Sigmoid colon (tissue), 7 donors: Measurements from ENCODE around the gene DYNC1H1. TPM values are rescaled to one million over a fixed set of nuclear protein-coding genes. Genes with fewer than 3 reads are reported as not detected.
A peak's percentile ranks its signal among the peaks of the same experiment; 100 is the strongest.

Experiments
- DNase-seq: peaks from one replicate; pipeline ENCODE4 v3.0.0-alpha.2; 2019
- H3K27ac ChIP-seq, 4 donors: fragments of 200-600 bp; sonication (generic); one replicate each; pipeline ENCODE4 v1.5.1; 2016 to 2019; ENCODE audit warnings: mild to moderate bottlenecking in 1 of 4
- H3K27me3 ChIP-seq, 3 donors: fragments of 200-600 bp; sonication (generic); one replicate each; pipeline ENCODE4 v1.5.1; 2019; ENCODE audit warnings: mild to moderate bottlenecking in 1 of 3
- H3K36me3 ChIP-seq, 4 donors: fragments of 200-600 bp; sonication (generic); one replicate each; pipeline ENCODE4 v1.5.1; 2016 to 2019
- H3K4me1 ChIP-seq, 4 donors: fragments of 200-600 bp; sonication (generic); one replicate each; pipeline ENCODE4 v1.5.1; 2017 to 2019
- H3K4me3 ChIP-seq, 4 donors: fragments of 200-600 bp; sonication (generic); one replicate each; pipeline ENCODE4 v1.5.1; 2017 to 2019; ENCODE audit warnings: mild to moderate bottlenecking in 2 of 4, moderate library complexity in 1 of 4
- H3K9me3 ChIP-seq, 4 donors: fragments of 200-600 bp in 3 of 4; sonication (generic) in 3 of 4; one replicate each; pipeline versions ENCODE4 v1.5.1 to v1.6.1; 2013 to 2019
- EP300 ChIP-seq, 4 donors: sonication (generic); formaldehyde crosslinking; IDR thresholded peaks; one replicate each; pipeline ENCODE4 v1.6.1; 2017; ENCODE audit warnings: antibody characterized with exemption in 4 of 4
- POLR2A ChIP-seq, 2 donors: fragments of 450-650 bp; IDR thresholded peaks; one replicate each; pipeline ENCODE4 v1.6.1; 2016; ENCODE audit warnings: antibody characterized with exemption in 2 of 2, mild to moderate bottlenecking in 2 of 2, moderate library complexity in 2 of 2
- POLR2AphosphoS5 ChIP-seq, 4 donors: sonication (generic); formaldehyde crosslinking; IDR thresholded peaks; one replicate each; pipeline ENCODE4 v1.6.1; 2017; ENCODE audit warnings: antibody characterized with exemption in 4 of 4
- WGBS, 2 donors: extraction: QIAGEN DNeasy Blood & Tissue Kit; methylation state at CpG; one replicate each; pipeline ENCODE4 v1.1.7; 2013; 5-methylcytosine and 5-hydroxymethylcytosine counted together
- intact Hi-C: fragments of 100-400 bp; cut with DNase I; formaldehyde crosslinking; loops from one replicate; pipeline ENCODE4 v1.15.1; 2023
- polyA plus RNA-seq, 3 donors: library from polyadenylated mRNA; stranded (reverse); fragments of 200-250 nt; gene quantifications; one replicate each; pipeline ENCODE4 v1.2.3, GENCODE V29; 2013
- total RNA-seq, 4 donors: library from RNA; depleted of rRNA; stranded (reverse); fragments of >200 nt; gene quantifications; one replicate each; pipeline ENCODE4 v1.1.0, GENCODE V29; 2016
- TF ChIP-seq, protein P1 (sequence below), 4 experiments: fragments of 450-650 bp in 3 of 4; fragments of 200-600 bp in 1 of 4; IDR thresholded peaks; one replicate each; pipeline ENCODE4 v1.5.1; 2016 to 2019; ENCODE audit warnings: antibody characterized with exemption in 4 of 4, mild to moderate bottlenecking in 3 of 4, moderate library complexity in 2 of 4
- donor health status: healthy with polysubstance abuse.
- donor health status: Bipolar disorder and iron deficiency.
- donor health status: healthy.

DYNC1H1 gene
- total and polyA plus RNA-seq, 7 donors, result 38.4 to 592 (median 320) TPM

DNA sequence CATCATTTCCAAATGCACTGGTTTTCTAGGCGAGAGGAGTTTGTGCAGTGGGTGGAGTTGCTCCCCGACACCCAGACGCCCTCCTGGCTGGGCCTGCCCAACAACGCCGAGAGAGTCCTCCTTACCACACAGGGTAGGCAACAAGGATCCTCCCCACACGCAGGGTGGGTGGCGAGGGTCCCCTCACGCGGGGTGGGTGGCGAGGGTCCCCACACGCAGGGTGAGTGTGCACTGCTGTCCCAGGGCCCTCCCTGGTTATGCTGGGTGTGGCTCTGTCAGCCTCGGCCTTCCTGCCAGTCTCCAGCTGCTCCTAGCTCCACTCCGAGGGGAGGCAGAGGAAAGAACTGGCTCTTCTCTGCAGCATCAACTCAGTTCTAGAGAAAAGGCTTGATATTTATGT is 80.2 kb downstream of the DYNC1H1 start:
- intact Hi-C loops, result no loop called here
- TF ChIP-seq EP300 (IDR thresholded peaks at IDR 0.05), result no peak
- no peak for TF ChIP-seq POLR2AphosphoS5 (IDR thresholded peaks at IDR 0.05)
- TF ChIP-seq POLR2A (IDR thresholded peaks at IDR 0.05), result no peak
- TF ChIP-seq, protein P1, sequence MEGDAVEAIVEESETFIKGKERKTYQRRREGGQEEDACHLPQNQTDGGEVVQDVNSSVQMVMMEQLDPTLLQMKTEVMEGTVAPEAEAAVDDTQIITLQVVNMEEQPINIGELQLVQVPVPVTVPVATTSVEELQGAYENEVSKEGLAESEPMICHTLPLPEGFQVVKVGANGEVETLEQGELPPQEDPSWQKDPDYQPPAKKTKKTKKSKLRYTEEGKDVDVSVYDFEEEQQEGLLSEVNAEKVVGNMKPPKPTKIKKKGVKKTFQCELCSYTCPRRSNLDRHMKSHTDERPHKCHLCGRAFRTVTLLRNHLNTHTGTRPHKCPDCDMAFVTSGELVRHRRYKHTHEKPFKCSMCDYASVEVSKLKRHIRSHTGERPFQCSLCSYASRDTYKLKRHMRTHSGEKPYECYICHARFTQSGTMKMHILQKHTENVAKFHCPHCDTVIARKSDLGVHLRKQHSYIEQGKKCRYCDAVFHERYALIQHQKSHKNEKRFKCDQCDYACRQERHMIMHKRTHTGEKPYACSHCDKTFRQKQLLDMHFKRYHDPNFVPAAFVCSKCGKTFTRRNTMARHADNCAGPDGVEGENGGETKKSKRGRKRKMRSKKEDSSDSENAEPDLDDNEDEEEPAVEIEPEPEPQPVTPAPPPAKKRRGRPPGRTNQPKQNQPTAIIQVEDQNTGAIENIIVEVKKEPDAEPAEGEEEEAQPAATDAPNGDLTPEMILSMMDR (IDR thresholded peaks at IDR 0.05), result no peak

DNA sequence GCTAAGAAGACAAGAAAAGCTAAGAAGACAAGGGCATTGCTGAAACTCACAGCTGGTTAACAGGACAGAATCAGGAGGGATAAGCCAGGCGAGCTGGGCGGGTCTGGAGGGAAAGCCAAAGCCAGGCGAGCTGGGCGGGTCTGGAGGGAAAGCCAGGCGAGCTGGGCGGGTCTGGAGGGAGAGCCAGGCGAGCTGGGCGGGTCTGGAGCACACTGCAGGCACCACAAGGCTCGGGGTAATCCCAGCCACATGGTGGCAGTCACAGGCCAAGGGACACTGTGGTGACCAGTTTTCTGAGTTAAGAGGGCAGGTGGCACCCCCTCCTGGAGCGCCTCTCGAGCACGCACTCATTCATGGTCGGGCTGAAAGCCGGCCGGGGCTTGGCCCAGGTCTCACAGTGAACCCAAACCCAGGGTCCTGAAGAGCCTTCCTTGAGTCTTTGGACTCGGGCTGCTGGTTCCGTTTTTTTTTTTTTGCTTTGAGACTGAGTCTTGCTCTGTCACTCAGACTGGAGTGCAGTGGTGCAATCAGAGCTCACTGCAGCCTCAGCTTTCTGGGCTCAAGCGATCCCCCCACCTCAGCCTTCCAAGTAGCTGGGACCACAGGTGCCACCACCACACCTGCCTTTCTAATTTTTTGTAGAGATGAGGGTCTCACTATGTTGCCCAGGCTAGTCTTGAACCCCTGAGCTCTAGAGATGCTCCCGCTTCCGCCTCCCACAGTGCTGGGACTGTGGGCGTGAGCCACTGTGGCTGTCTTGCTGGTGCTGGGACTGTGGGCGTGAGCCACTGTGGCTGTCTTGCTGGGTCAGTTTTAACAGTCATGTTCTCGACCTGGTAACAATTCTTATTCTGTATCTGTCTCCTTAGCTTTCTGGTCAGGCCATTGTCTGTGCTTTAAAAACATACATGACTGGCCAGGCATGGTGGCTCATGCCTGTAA is 82.2 kb downstream of the DYNC1H1 start:
- Histone ChIP-seq H3K9me3 (no peaks in the 10 kb centered on the region), H3K27me3 (no peaks in the 10 kb centered on the region), H3K4me1 (peaks cover 0 to 23% (median 11%) of the 10 kb centered on the region in 4 donors), H3K4me3 (no peak overlapping the region), H3K36me3 (peaks cover 54 to 96% (median 73%) of the 10 kb centered on the region in 4 donors), H3K27ac (peak overlapping the region; percentile 28 to 67 (median 39))
- 34 to 66% methylated on average over 23 of the region's 23 CpGs for WGBS, 2 donors
- TF ChIP-seq POLR2AphosphoS5 (IDR thresholded peaks at IDR 0.05), result peak in 2 of 4 donors; percentile 16 to 53
- TF ChIP-seq, protein P1 (IDR thresholded peaks at IDR 0.05), result peak in 3 of 4 experiments; percentile 35 to 50 (median 39)
- TF ChIP-seq EP300 (IDR thresholded peaks at IDR 0.05), result no peak
- DNase-seq, result peak; percentile 93
- intact Hi-C loops, result loop anchor here (1.0 to 5.0 kb wide), 3 partner anchors 50 to 266 kb away; partner anchors contain the start of gene DYNC1H1

More for the DNA sequence above, 80.2 kb downstream of the DYNC1H1 start:
- peaks cover 63 to 96% (median 79%) of the 10 kb centered on the region in 4 donors for H3K36me3 ChIP-seq
- WGBS, 2 donors, result 82 to 90% methylated on average over 13 of the region's 13 CpGs
- no peak overlapping the region for H3K4me3 ChIP-seq
- no peaks in the 10 kb centered on the region for H3K27me3 ChIP-seq
- no peaks in the 10 kb centered on the region for H3K9me3 ChIP-seq
- peaks cover 0 to 15% (median 11%) of the 10 kb centered on the region in 4 donors for H3K4me1 ChIP-seq
- peak overlapping the region in 1 of 4 donors; percentile 70 for H3K27ac ChIP-seq
- no peak for DNase-seq

DNA sequence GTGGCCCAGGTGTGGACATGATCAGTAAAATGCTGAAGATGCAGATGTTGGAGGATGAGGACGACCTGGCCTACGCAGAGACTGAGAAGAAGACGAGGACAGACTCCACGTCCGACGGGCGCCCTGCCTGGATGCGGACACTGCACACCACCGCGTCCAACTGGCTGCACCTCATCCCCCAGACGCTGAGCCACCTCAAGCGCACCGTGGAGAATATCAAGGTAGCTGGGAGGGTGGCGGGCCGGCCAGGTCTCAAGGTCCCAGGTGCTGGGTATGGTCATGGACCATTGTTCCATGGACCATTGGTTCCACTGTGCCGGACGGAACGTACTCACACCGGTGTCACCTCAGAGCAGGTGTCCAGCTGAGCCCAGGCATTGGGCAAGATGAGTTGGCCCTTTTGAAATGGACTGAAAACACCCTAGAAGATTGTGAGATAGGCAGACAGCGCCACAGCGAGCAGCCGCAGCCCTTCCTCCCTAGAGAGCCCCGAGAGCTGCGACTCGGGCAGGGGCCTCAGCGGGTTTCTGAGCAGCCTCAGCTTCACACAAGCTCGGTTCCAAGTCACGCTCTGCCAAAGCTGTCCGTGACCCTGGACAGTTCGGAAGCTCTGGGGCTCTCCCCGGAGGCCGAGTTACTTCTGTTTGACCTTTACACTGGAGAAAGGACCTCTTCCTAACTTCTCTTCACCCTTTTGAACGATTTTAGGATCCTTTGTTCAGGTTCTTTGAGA is 83.6 kb downstream of the DYNC1H1 start:
- DNase-seq, result no peak
- intact Hi-C loops, result loop anchor here (5.0 kb wide), 2 partner anchors 86 to 264 kb away; partner anchors contain the start of gene DYNC1H1
- Histone ChIP-seq H3K4me3 (no peak overlapping the region), H3K27me3 (no peaks in the 10 kb centered on the region), H3K27ac (no peak overlapping the region), H3K4me1 (peaks cover 0 to 23% (median 11%) of the 10 kb centered on the region in 4 donors), H3K9me3 (no peaks in the 10 kb centered on the region), H3K36me3 (peaks cover 41 to 96% (median 62%) of the 10 kb centered on the region in 4 donors)
- 94 to 95% methylated on average over 33 of the region's 33 CpGs for WGBS, 2 donors
- TF ChIP-seq EP300 (IDR thresholded peaks at IDR 0.05), result no peak
- TF ChIP-seq POLR2AphosphoS5 (IDR thresholded peaks at IDR 0.05), result no peak
- TF ChIP-seq, protein P1 (IDR thresholded peaks at IDR 0.05), result no peak
- TF ChIP-seq POLR2A (IDR thresholded peaks at IDR 0.05), result no peak

DNA sequence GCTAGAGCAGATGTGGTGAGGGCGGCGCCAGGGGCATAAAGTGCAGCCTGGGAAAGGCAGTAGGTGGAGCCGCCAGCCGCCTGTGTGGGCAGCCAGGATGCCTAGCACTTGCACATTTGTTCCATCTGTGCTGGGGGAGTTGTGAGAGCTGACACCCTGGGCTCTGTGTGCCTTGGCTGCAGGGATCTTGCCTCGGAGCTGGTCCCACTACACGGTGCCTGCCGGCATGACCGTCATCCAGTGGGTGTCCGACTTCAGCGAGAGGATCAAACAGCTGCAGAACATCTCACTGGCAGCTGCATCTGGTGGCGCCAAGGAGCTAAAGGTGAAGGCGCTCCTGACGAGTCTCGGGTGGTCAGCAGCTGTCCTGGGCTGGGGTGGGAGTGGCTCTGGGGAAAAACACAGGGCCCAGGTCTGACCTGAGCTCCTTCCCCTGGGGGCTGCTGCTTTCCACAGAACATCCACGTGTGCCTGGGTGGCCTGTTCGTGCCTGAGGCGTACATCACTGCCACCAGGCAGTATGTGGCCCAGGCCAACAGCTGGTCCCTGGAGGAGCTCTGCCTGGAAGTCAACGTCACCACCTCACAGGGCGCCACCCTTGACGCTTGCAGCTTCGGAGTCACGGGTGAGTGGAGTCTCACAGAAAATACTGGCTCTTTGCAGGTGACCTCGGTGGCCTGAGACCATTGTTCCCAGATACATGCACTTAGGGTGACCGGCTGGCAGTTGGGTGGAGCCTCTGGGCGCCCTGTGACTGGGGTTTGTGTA is 85.1 kb downstream of the DYNC1H1 start:
- TF ChIP-seq POLR2A (IDR thresholded peaks at IDR 0.05), result no peak
- H3K27ac ChIP-seq, result peak overlapping the region in 1 of 4 donors; percentile 69
- 91% methylated on average over 25 of the region's 25 CpGs for WGBS, 2 donors
- intact Hi-C loops, result loop anchor here (5.0 kb wide), 3 partner anchors 67 to 263 kb away; partner anchors contain the start of gene DYNC1H1
- DNase-seq, result no peak
- H3K9me3 ChIP-seq, result no peaks in the 10 kb centered on the region
- peaks cover 0 to 23% (median 11%) of the 10 kb centered on the region in 4 donors for H3K4me1 ChIP-seq
- H3K36me3 ChIP-seq, result peaks cover 33 to 90% (median 49%) of the 10 kb centered on the region in 4 donors
- H3K27me3 ChIP-seq, result no peaks in the 10 kb centered on the region
- no peak overlapping the region for H3K4me3 ChIP-seq
